A549 (cell line): ENCODE results near the gene RABGAP1L.

Experiments used
- POLR2A ChIP-seq: IDR thresholded peaks from 2 replicates; pipeline ENCODE4 v1.6.1; 2012; ENCODE audit warnings: mild to moderate bottlenecking, low read length
- TF ChIP-seq, protein P1 (sequence below): fragments of >200 bp; sonication (Bioruptor Twin); formaldehyde crosslinking; IDR thresholded peaks from 3 replicates; pipeline ENCODE4 v1.5.1; 2016

DNA sequence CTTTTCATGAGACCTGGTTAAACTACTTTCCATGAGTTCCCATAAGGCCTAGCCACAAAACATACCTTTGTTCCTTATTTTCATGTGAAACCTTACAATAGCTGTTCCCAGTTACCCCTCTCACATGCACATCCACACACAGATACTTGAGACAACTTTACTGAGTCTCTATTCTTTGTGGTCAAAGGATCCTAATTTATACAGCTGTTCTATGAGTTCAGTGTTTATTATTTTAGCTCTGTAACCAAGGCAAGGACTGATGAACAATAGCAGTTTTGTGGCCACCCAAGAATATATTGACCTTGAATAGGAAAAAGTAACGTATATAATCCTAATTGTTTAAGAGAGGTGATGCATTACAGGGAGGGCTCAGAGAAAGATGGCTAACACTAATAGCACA, 679.9 kb downstream of the RABGAP1L start:
- no peak for TF ChIP-seq POLR2A
- TF ChIP-seq, protein P1, sequence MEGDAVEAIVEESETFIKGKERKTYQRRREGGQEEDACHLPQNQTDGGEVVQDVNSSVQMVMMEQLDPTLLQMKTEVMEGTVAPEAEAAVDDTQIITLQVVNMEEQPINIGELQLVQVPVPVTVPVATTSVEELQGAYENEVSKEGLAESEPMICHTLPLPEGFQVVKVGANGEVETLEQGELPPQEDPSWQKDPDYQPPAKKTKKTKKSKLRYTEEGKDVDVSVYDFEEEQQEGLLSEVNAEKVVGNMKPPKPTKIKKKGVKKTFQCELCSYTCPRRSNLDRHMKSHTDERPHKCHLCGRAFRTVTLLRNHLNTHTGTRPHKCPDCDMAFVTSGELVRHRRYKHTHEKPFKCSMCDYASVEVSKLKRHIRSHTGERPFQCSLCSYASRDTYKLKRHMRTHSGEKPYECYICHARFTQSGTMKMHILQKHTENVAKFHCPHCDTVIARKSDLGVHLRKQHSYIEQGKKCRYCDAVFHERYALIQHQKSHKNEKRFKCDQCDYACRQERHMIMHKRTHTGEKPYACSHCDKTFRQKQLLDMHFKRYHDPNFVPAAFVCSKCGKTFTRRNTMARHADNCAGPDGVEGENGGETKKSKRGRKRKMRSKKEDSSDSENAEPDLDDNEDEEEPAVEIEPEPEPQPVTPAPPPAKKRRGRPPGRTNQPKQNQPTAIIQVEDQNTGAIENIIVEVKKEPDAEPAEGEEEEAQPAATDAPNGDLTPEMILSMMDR, result no peak
